LNCaP clone FGC (cell line): ENCODE measurements around the gene TANGO6.

ENCODE experiments used
- DNase-seq: peaks from one replicate; pipeline ENCODE4 v3.0.0-alpha.2; 2011; ENCODE audit warnings: low read depth
- H3K4me3 ChIP-seq: 2 replicates; pipeline ENCODE4 v1.5.1; 2011; ENCODE audit warnings: mild to moderate bottlenecking, low read depth, low read length, control low read depth
- CTCF ChIP-seq: IDR thresholded peaks from 2 replicates; pipeline ENCODE4 v1.5.1; 2012; ENCODE audit warnings: mild to moderate bottlenecking; ENCODE audit not compliant: control insufficient read depth, insufficient read depth; ENCODE audit errors: extremely low read depth

TANGO6 gene

GRCh38 chr16:69114346-69114975 is 271.1 kb downstream of the TANGO6 start:
- TF ChIP-seq CTCF: no peak
- DNase-seq: no peak
- H3K4me3 ChIP-seq: no peak overlapping the region

- TF ChIP-seq CTCF: no peak
- no peak overlapping the region for H3K4me3 ChIP-seq
- no peak for DNase-seq
Measured at GRCh38 chr16:69114976-69115355, 271.6 kb downstream of the TANGO6 start.

- no peak overlapping the region for H3K4me3 ChIP-seq
- no peak for DNase-seq
Measured at GRCh38 chr16:69115361-69115760, 272.0 kb downstream of the TANGO6 start.

GRCh38 chr16:69115837-69116236 is 272.5 kb downstream of the TANGO6 start:
- DNase-seq: no peak
- H3K4me3 ChIP-seq: no peak overlapping the region
- no peak for TF ChIP-seq CTCF

More at GRCh38 chr16:69115361-69115760, 272.0 kb downstream of the TANGO6 start:
- TF ChIP-seq CTCF: no peak

GRCh38 chr16:69116256-69116875 is 273.0 kb downstream of the TANGO6 start:
- no peak for DNase-seq
- no peak overlapping the region for H3K4me3 ChIP-seq
- TF ChIP-seq CTCF: no peak

- H3K4me3 ChIP-seq: no peak overlapping the region
- no peak for TF ChIP-seq CTCF
- no peak for DNase-seq
Measured at GRCh38 chr16:69116906-69117305, 273.6 kb downstream of the TANGO6 start.

GRCh38 chr16:69118468-69118867 is 275.1 kb downstream of the TANGO6 start:
- no peak for TF ChIP-seq CTCF
- H3K4me3 ChIP-seq: no peak overlapping the region
- DNase-seq: no peak
